SK-N-MC (cell line): Measurements from ENCODE around the gene MAGI1.

Experiments
- DNase-seq: peaks from one replicate; pipeline ENCODE4 v3.0.0-alpha.2; 2011; ENCODE audit warnings: low read depth, low spot score
- H3K27ac ChIP-seq: fragments of 200-600 bp; sonication (generic); 2 replicates; pipeline ENCODE4 v1.5.1; 2016; ENCODE audit warnings: mixed run types
- H3K36me3 ChIP-seq: fragments of 200-600 bp; sonication (generic); 2 replicates; pipeline ENCODE4 v1.6.1; 2017; ENCODE audit warnings: antibody characterized with exemption, low read length, mixed read lengths; ENCODE audit not compliant: insufficient read depth
- H3K4me3 ChIP-seq: fragments of 200-600 bp; sonication (generic); 2 replicates; pipeline ENCODE4 v1.5.1; 2016
- H3K9ac ChIP-seq: fragments of 200-600 bp; sonication (generic); 2 replicates; pipeline ENCODE4 v1.8.0; 2017; ENCODE audit warnings: mixed run types, mixed read lengths; ENCODE audit not compliant: insufficient read length
- H3K9me3 ChIP-seq: fragments of 200-600 bp; sonication (generic); 2 replicates; pipeline ENCODE4 v1.6.1; 2017; ENCODE audit warnings: low read depth, mild to moderate bottlenecking, antibody characterized with exemption, low read length, moderate library complexity, mixed read lengths
- EZH2 ChIP-seq: fragments of 200-600 bp; sonication (generic); IDR thresholded peaks from one replicate; pipeline ENCODE4 v1.6.1; 2017; ENCODE audit warnings: antibody characterized with exemption
- FOXP2 ChIP-seq: optimal IDR thresholded peaks from 2 replicates; pipeline ENCODE3; 2011; ENCODE audit warnings: mild to moderate bottlenecking, moderate library complexity; ENCODE audit not compliant: insufficient read depth; ENCODE audit errors: extremely low read length, control extremely low read depth
- POLR2AphosphoS5 ChIP-seq: IDR thresholded peaks from 2 replicates; pipeline ENCODE4 v1.6.1; 2012; ENCODE audit warnings: mild to moderate bottlenecking, low read depth, low read length, borderline replicate concordance

Gene MAGI1

GRCh38 chr3:65560901-65561300 is 477.8 kb downstream of the MAGI1 start:
- H3K27ac ChIP-seq, result no peak overlapping the region
- no peak for DNase-seq
- H3K36me3 ChIP-seq, result no peaks in the 10 kb centered on the region

GRCh38 chr3:65560133-65560532 is 478.6 kb downstream of the MAGI1 start:
- H3K9me3 ChIP-seq, result no peaks in the 10 kb centered on the region
- no peaks in the 10 kb centered on the region for H3K36me3 ChIP-seq
- H3K4me3 ChIP-seq, result no peak overlapping the region
- H3K9ac ChIP-seq, result no peak overlapping the region
- TF ChIP-seq FOXP2 (no peak), EZH2 (no peak), POLR2AphosphoS5 (no peak)
- DNase-seq, result no peak
- no peak overlapping the region for H3K27ac ChIP-seq

More at GRCh38 chr3:65560901-65561300, 477.8 kb downstream of the MAGI1 start:
- no peak for TF ChIP-seq POLR2AphosphoS5
- TF ChIP-seq EZH2, result no peak
- TF ChIP-seq FOXP2, result no peak
- Histone ChIP-seq H3K9ac (no peak overlapping the region), H3K4me3 (no peak overlapping the region), H3K9me3 (no peaks in the 10 kb centered on the region)

GRCh38 chr3:65559643-65560042 is 479.1 kb downstream of the MAGI1 start:
- no peak for TF ChIP-seq POLR2AphosphoS5
- no peak for TF ChIP-seq FOXP2
- TF ChIP-seq EZH2, result no peak
- no peak overlapping the region for H3K27ac ChIP-seq
- H3K36me3 ChIP-seq, result no peaks in the 10 kb centered on the region
- H3K9me3 ChIP-seq, result no peaks in the 10 kb centered on the region
- no peak for DNase-seq
- no peak overlapping the region for H3K4me3 ChIP-seq
- H3K9ac ChIP-seq, result no peak overlapping the region

- Histone ChIP-seq H3K4me3 (no peak overlapping the region), H3K27ac (no peak overlapping the region), H3K9ac (no peak overlapping the region), H3K36me3 (no peaks in the 10 kb centered on the region), H3K9me3 (no peaks in the 10 kb centered on the region)
- TF ChIP-seq FOXP2 (no peak), POLR2AphosphoS5 (no peak), EZH2 (no peak)
- DNase-seq, result no peak
Measured at GRCh38 chr3:65558826-65559225, 479.9 kb downstream of the MAGI1 start.

GRCh38 chr3:65557899-65558564 is 480.7 kb downstream of the MAGI1 start:
- Histone ChIP-seq H3K4me3 (no peak overlapping the region), H3K9ac (no peak overlapping the region), H3K9me3 (no peaks in the 10 kb centered on the region), H3K27ac (no peak overlapping the region), H3K36me3 (no peaks in the 10 kb centered on the region)
- TF ChIP-seq FOXP2 (no peak), EZH2 (no peak), POLR2AphosphoS5 (no peak)
- no peak for DNase-seq

- no peak for DNase-seq
- no peak overlapping the region for H3K27ac ChIP-seq
- H3K9ac ChIP-seq, result no peak overlapping the region
- no peaks in the 10 kb centered on the region for H3K9me3 ChIP-seq
- TF ChIP-seq EZH2 (no peak), FOXP2 (no peak), POLR2AphosphoS5 (no peak)
- no peaks in the 10 kb centered on the region for H3K36me3 ChIP-seq
- no peak overlapping the region for H3K4me3 ChIP-seq
Measured at GRCh38 chr3:65556934-65557577, 481.7 kb downstream of the MAGI1 start.

GRCh38 chr3:65552434-65552833 is 486.3 kb downstream of the MAGI1 start:
- H3K9me3 ChIP-seq, result no peaks in the 10 kb centered on the region
- no peaks in the 10 kb centered on the region for H3K36me3 ChIP-seq
- no peak for TF ChIP-seq POLR2AphosphoS5
- no peak for TF ChIP-seq EZH2
- TF ChIP-seq FOXP2, result no peak
- no peak overlapping the region for H3K4me3 ChIP-seq
- no peak overlapping the region for H3K9ac ChIP-seq
- no peak for DNase-seq
- no peak overlapping the region for H3K27ac ChIP-seq

- no peak overlapping the region for H3K27ac ChIP-seq
- no peak for TF ChIP-seq FOXP2
- no peak for TF ChIP-seq EZH2
- TF ChIP-seq POLR2AphosphoS5, result no peak
- DNase-seq, result no peak
Measured at GRCh38 chr3:65551945-65552344, 486.8 kb downstream of the MAGI1 start.

More at GRCh38 chr3:65551945-65552344, 486.8 kb downstream of the MAGI1 start:
- H3K36me3 ChIP-seq, result no peaks in the 10 kb centered on the region
- no peaks in the 10 kb centered on the region for H3K9me3 ChIP-seq
- no peak overlapping the region for H3K4me3 ChIP-seq
- no peak overlapping the region for H3K9ac ChIP-seq
